Liver (tissue), 9 donors: ENCODE results near the gene HTT-AS. TPM values are rescaled to one million over a fixed set of nuclear protein-coding genes. Genes with fewer than 3 reads are reported as not detected.

ENCODE experiments used
- DNase-seq: peaks from one replicate; pipeline ENCODE4 v3.0.0-alpha.2; 2017; ENCODE audit warnings: low spot score
- H3K27ac ChIP-seq, 2 donors: one replicate each; pipeline ENCODE4 v1.7.0; 2013; ENCODE audit warnings: inconsistent platforms in 2 of 2, low read length in 2 of 2, control low read depth in 1 of 2, low read depth in 1 of 2, mild to moderate bottlenecking in 1 of 2
- H3K27me3 ChIP-seq, 4 donors: one replicate each; pipeline versions ENCODE4 v1.6.1 to v1.7.0; 2013; ENCODE audit warnings: low read length in 3 of 4, inconsistent platforms in 1 of 4, mild to moderate bottlenecking in 1 of 4, moderate library complexity in 1 of 4; ENCODE audit not compliant: control insufficient read depth in 4 of 4, insufficient read depth in 4 of 4
- H3K36me3 ChIP-seq, 4 donors: one replicate each; pipeline versions ENCODE4 v1.6.1 to v1.7.0; 2013; ENCODE audit warnings: low read length in 3 of 4, mild to moderate bottlenecking in 3 of 4, low read depth in 1 of 4, moderate library complexity in 1 of 4; ENCODE audit not compliant: control insufficient read depth in 4 of 4, insufficient read depth in 3 of 4
- H3K4me1 ChIP-seq, 4 donors: one replicate each; pipeline versions ENCODE4 v1.6.1 to v1.7.0; 2013; ENCODE audit warnings: low read length in 3 of 4, mild to moderate bottlenecking in 3 of 4, moderate library complexity in 1 of 4; ENCODE audit not compliant: control insufficient read depth in 4 of 4, insufficient read depth in 4 of 4
- H3K4me3 ChIP-seq, 3 donors: one replicate each; pipeline versions ENCODE4 v1.6.1 to v1.7.0; 2013; ENCODE audit warnings: low read length in 3 of 3, control low read depth in 1 of 3, low read depth in 1 of 3, mild to moderate bottlenecking in 1 of 3
- H3K9ac ChIP-seq, 2 donors: one replicate each; pipeline ENCODE4 v1.7.0; 2013; ENCODE audit warnings: low read length in 2 of 2, mild to moderate bottlenecking in 2 of 2, moderate library complexity in 2 of 2, control low read depth in 1 of 2, low read depth in 1 of 2
- H3K9me3 ChIP-seq, 4 donors: one replicate each; pipeline versions ENCODE4 v1.6.1 to v1.7.0; 2013; ENCODE audit warnings: low read length in 3 of 4; ENCODE audit not compliant: control insufficient read depth in 4 of 4
- CTCF ChIP-seq: fragments of 150-350 bp; IDR thresholded peaks from 2 replicates; pipeline ENCODE4 v1.5.1; 2017; ENCODE audit warnings: improper control_type of control experiment, low read depth, low read length; ENCODE audit not compliant: missing input control
- EGR1 ChIP-seq, 2 donors: IDR thresholded peaks; 2 replicates each; pipeline ENCODE4 v1.6.1; 2016 to 2018; ENCODE audit warnings: antibody characterized with exemption in 2 of 2, low read depth in 2 of 2
- FOXA1 ChIP-seq: IDR thresholded peaks from 2 replicates; pipeline ENCODE4 v1.6.1; 2016; ENCODE audit warnings: antibody characterized with exemption
- FOXA2 ChIP-seq: IDR thresholded peaks from 2 replicates; pipeline ENCODE4 v1.6.1; 2016; ENCODE audit warnings: antibody characterized with exemption
- GABPA ChIP-seq, 2 donors: IDR thresholded peaks in 1 of 2; conservative IDR thresholded peaks in 1 of 2; 2 replicates each; pipeline ENCODE4 v1.6.1; 2016; ENCODE audit warnings: antibody characterized with exemption in 2 of 2, mild to moderate bottlenecking in 1 of 2, moderate library complexity in 1 of 2
- HNF4A ChIP-seq, 2 donors: conservative IDR thresholded peaks; 2 replicates each; pipeline ENCODE4 v1.6.1; 2016; ENCODE audit warnings: antibody characterized with exemption in 2 of 2, mild to moderate bottlenecking in 2 of 2
- HNF4G ChIP-seq: IDR thresholded peaks from 2 replicates; pipeline ENCODE4 v1.6.1; 2016; ENCODE audit warnings: antibody characterized with exemption
- JUND ChIP-seq, 2 donors: IDR thresholded peaks; 2 replicates each; pipeline ENCODE4 v1.6.1; 2016; ENCODE audit warnings: antibody characterized with exemption in 2 of 2
- MAX ChIP-seq: IDR thresholded peaks from 2 replicates; pipeline ENCODE4 v1.6.1; 2016; ENCODE audit warnings: antibody characterized with exemption
- NR2F2 ChIP-seq: IDR thresholded peaks from 2 replicates; pipeline ENCODE4 v1.6.1; 2016; ENCODE audit warnings: antibody characterized with exemption
- RAD21 ChIP-seq, 2 donors: IDR thresholded peaks; 2 replicates each; pipeline ENCODE4 v1.6.1; 2016; ENCODE audit warnings: antibody characterized with exemption in 2 of 2, mild to moderate bottlenecking in 2 of 2
- RXRA ChIP-seq, 2 donors: IDR thresholded peaks; 2 replicates each; pipeline ENCODE4 v1.6.1; 2017 to 2018; ENCODE audit warnings: antibody characterized with exemption in 2 of 2, mild to moderate bottlenecking in 1 of 2
- SP1 ChIP-seq: IDR thresholded peaks from 2 replicates; pipeline ENCODE4 v1.6.1; 2018; ENCODE audit warnings: antibody characterized with exemption, mild to moderate bottlenecking
- TAF1 ChIP-seq: conservative IDR thresholded peaks from 2 replicates; pipeline ENCODE4 v1.6.1; 2016; ENCODE audit warnings: antibody characterized with exemption, mild to moderate bottlenecking
- YY1 ChIP-seq: IDR thresholded peaks from 2 replicates; pipeline ENCODE4 v1.6.1; 2016; ENCODE audit warnings: antibody characterized with exemption, mild to moderate bottlenecking
- WGBS: extraction: QIAGEN DNeasy Blood & Tissue Kit; methylation state at CpG from one replicate; pipeline ENCODE4 v1.1.7; 2013; 5-methylcytosine and 5-hydroxymethylcytosine counted together
- polyA plus RNA-seq, 2 donors: library from polyadenylated mRNA; stranded (reverse) in 1 of 2; unstranded in 1 of 2; fragments of 200-250 nt in 1 of 2; fragments of >200 nt in 1 of 2; fragmentation: Nextera tagmentation in 1 of 2; extraction: Ambion mirVana in 1 of 2; gene quantifications; one replicate each; pipeline versions ENCODE4 v1.2.1 to v1.2.3, GENCODE V29; 2013 to 2015
- total RNA-seq, 2 donors: library from RNA; depleted of rRNA; stranded (reverse); fragments of >200 nt; gene quantifications; one replicate each; pipeline ENCODE4 v1.2.3, GENCODE V29; 2014
- TF ChIP-seq, protein P1 (sequence below): IDR thresholded peaks from 2 replicates; pipeline ENCODE4 v1.6.1; 2016; ENCODE audit warnings: antibody characterized with exemption, mild to moderate bottlenecking
- TF ChIP-seq, protein P2 (sequence below): IDR thresholded peaks from 2 replicates; pipeline ENCODE4 v1.6.1; 2016; ENCODE audit warnings: antibody characterized with exemption
- TF ChIP-seq, protein P3 (sequence below): IDR thresholded peaks from 2 replicates; pipeline ENCODE4 v1.6.1; 2016; ENCODE audit warnings: antibody characterized with exemption
- donor health status: healthy.
- donor health status: healthy.
- donor health status: healthy.
- donor health status: healthy.
- donor health status: healthy.

HTT-AS gene
- total and polyA plus RNA-seq, 4 donors = not detected

DNA sequence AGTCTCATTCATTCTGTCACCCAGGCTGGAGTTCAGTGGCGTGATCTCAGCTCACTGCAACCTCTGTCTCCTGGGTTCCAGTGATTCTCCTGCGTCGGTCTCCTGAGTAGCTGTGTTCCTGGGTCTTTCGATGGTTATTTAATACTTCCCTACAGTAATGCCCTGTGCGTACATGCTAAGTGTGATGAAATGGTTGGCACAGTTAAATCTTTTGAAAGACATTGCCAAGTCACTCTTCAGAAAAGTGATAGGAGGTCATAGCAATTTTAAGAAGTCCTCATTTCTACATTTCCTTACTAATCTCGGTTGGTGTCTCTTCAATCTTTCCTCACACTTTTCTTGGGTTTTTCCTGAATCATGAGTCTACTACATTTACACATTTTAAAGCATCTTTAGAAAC lies 14.4 kb downstream of the HTT-AS start:
- Histone ChIP-seq H3K4me3 (no peak overlapping the region), H3K9ac (no peak overlapping the region), H3K27ac (no peak overlapping the region), H3K9me3 (no peaks in the 10 kb centered on the region), H3K27me3 (no peaks in the 10 kb centered on the region), H3K4me1 (no peaks in the 10 kb centered on the region), H3K36me3 (no peaks in the 10 kb centered on the region)
- no peak for TF ChIP-seq YY1
- TF ChIP-seq CTCF = no peak
- TF ChIP-seq FOXA2 = no peak
- no peak for TF ChIP-seq HNF4G
- no peak for TF ChIP-seq EGR1 (IDR thresholded peaks at IDR 0.05; ENCODE audit: low read depth in 2 of 2)
- TF ChIP-seq, protein P1, sequence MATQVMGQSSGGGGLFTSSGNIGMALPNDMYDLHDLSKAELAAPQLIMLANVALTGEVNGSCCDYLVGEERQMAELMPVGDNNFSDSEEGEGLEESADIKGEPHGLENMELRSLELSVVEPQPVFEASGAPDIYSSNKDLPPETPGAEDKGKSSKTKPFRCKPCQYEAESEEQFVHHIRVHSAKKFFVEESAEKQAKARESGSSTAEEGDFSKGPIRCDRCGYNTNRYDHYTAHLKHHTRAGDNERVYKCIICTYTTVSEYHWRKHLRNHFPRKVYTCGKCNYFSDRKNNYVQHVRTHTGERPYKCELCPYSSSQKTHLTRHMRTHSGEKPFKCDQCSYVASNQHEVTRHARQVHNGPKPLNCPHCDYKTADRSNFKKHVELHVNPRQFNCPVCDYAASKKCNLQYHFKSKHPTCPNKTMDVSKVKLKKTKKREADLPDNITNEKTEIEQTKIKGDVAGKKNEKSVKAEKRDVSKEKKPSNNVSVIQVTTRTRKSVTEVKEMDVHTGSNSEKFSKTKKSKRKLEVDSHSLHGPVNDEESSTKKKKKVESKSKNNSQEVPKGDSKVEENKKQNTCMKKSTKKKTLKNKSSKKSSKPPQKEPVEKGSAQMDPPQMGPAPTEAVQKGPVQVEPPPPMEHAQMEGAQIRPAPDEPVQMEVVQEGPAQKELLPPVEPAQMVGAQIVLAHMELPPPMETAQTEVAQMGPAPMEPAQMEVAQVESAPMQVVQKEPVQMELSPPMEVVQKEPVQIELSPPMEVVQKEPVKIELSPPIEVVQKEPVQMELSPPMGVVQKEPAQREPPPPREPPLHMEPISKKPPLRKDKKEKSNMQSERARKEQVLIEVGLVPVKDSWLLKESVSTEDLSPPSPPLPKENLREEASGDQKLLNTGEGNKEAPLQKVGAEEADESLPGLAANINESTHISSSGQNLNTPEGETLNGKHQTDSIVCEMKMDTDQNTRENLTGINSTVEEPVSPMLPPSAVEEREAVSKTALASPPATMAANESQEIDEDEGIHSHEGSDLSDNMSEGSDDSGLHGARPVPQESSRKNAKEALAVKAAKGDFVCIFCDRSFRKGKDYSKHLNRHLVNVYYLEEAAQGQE = no peak
- no peak for TF ChIP-seq RXRA (IDR thresholded peaks at IDR 0.05)
- no peak for TF ChIP-seq MAX
- TF ChIP-seq, protein P2, sequence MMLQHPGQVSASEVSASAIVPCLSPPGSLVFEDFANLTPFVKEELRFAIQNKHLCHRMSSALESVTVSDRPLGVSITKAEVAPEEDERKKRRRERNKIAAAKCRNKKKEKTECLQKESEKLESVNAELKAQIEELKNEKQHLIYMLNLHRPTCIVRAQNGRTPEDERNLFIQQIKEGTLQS = no peak
- TF ChIP-seq JUND (IDR thresholded peaks at IDR 0.05) = no peak
- TF ChIP-seq SP1 = no peak
- TF ChIP-seq HNF4A (conservative IDR thresholded peaks at IDR 0.05) = no peak
- TF ChIP-seq, protein P3, sequence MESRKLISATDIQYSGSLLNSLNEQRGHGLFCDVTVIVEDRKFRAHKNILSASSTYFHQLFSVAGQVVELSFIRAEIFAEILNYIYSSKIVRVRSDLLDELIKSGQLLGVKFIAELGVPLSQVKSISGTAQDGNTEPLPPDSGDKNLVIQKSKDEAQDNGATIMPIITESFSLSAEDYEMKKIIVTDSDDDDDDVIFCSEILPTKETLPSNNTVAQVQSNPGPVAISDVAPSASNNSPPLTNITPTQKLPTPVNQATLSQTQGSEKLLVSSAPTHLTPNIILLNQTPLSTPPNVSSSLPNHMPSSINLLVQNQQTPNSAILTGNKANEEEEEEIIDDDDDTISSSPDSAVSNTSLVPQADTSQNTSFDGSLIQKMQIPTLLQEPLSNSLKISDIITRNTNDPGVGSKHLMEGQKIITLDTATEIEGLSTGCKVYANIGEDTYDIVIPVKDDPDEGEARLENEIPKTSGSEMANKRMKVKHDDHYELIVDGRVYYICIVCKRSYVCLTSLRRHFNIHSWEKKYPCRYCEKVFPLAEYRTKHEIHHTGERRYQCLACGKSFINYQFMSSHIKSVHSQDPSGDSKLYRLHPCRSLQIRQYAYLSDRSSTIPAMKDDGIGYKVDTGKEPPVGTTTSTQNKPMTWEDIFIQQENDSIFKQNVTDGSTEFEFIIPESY = no peak
- no peak for TF ChIP-seq GABPA (IDR thresholded peaks at IDR 0.05 in 1 of 2, conservative IDR thresholded peaks at IDR 0.05 in 1 of 2)
- TF ChIP-seq FOXA1 = no peak
- TF ChIP-seq RAD21 (IDR thresholded peaks at IDR 0.05) = no peak
- no peak for TF ChIP-seq TAF1
- no peak for TF ChIP-seq NR2F2
- DNase-seq = no peak
- WGBS = 85% methylated on average over 6 of the region's 6 CpGs
